Measurements from ENCODE around the gene SLC16A3. TPM values are rescaled to one million over a fixed set of nuclear protein-coding genes. Genes with fewer than 3 reads are reported as not detected.
"Not testable (repeated sequence)": the region's sequence is repeated elsewhere in the genome, so short reads cannot be mapped to it uniquely, and the experiment has no call there.

SLC16A3 gene
- total RNA-seq, 1 donor from 2014 or later = 115 TPM

DNA sequence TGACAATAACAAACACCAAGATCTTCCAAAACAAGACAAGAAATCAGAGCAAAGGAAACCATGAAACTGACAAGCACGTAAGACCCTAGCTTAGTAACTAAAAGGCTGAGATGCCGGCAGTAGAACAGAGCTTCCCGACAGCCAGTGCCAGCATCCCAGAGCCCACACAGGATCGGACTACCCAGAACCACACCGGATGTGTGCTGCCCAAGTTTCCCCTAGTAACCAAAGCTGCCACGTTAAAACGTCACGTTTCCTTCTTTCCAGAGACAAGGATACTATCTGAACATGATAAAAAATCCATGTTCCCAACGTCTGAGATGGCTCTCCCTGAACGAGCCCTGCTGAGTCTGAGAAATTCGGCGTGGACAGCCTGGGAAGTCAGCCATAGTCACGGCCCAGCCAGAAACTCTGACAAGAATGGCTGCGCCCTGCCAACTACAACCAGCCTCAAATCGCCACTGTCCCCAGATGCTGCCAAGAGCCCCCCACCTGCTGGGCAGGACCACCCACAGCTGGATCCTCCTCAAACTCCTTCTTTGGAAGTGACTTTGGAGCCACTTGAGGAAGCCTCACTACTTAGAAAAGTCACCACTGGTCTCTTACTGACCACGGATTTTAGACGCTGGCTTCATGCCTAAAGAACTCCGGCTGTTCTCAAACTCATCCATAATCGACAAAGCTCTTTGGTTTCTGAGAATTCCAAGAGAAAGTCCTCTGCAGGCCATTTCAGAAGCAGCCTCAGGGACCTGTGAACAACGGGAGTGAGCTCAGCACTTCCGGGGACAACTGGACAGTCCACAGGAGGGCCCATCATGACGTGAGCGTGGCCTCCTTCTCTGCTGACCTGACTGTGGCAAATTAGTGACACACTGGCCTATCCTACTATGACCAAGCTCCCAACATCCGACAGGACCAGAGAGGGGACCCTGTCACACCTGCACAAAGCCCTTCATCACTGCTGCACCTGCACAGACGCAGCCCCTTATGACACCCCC is 32.9 kb upstream of the SLC16A3 start:
- Mint-ChIP-seq H3K27me3 (ENCODE audit: insufficient read depth) (peaks cover 2% of the 10 kb centered on the region), H3K4me3 (no peak overlapping the region), H3K36me3 (ENCODE audit: low read depth) (peaks cover 42% of the 10 kb centered on the region), H3K4me1 (ENCODE audit: low read depth) (peaks cover 45% of the 10 kb centered on the region), H3K9me3 (no peaks in the 10 kb centered on the region), H3K27ac (no peak overlapping the region)
- intact Hi-C loops (cut with micrococcal nuclease) = no loop called here
- DNase-seq (ENCODE audit: low spot score) = no peak

DNA sequence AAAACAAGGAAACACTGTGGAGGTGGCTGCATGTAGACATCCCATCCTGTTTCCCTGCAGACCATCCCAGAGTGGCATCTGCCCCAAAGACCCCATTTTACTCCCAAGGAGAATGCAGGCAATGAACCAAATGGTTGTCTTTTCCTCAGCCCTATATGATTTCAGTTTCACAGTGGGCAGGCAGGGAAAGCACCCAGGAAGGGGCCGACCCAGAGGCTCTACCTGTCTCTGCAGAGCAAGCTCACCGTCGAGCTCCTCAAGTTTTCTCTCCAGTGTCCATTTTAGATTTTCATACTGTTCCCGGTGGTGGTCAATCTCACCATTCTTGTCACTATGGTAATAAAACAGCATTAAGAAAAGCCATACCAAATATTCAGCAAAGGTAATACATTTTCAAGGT is 30.8 kb upstream of the SLC16A3 start:
- DNase-seq (ENCODE audit: low spot score) = peak; percentile 28
- intact Hi-C loops (cut with micrococcal nuclease) = no loop called here
- Mint-ChIP-seq H3K27ac (peak overlapping the region; percentile 59), H3K4me3 (peak overlapping the region; percentile 59), H3K36me3 (ENCODE audit: low read depth) (peaks cover 38% of the 10 kb centered on the region), H3K4me1 (ENCODE audit: low read depth) (peaks cover 55% of the 10 kb centered on the region), H3K27me3 (ENCODE audit: insufficient read depth) (peaks cover 2% of the 10 kb centered on the region), H3K9me3 (no peaks in the 10 kb centered on the region)

DNA sequence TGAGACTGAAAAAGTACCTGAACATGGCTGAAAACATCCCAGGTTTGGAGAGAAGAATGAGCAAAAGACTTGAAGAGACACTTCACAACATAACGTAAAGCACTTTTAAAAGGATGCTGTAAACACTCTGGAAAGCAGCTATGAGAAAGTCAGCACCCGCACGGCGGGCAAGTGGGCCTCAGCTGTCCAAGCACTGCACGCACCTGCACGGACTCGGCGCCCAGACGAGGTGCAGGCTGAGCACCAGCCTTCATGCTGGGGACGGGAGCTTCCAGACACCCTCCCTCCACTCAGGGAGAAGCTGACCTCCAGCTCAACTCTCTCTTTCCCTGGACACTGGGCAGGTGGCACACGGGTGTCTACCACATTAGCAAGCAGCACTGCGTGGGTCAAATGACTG is 29.3 kb upstream of the SLC16A3 start:
- H3K36me3 Mint-ChIP-seq (ENCODE audit: low read depth) = peaks cover 29% of the 10 kb centered on the region
- no peak for DNase-seq (ENCODE audit: low spot score)
- peaks cover 50% of the 10 kb centered on the region for H3K4me1 Mint-ChIP-seq (ENCODE audit: low read depth)
- peaks cover 2% of the 10 kb centered on the region for H3K27me3 Mint-ChIP-seq (ENCODE audit: insufficient read depth)
- H3K27ac Mint-ChIP-seq = peak overlapping the region; percentile 52
- intact Hi-C loops (cut with micrococcal nuclease) = no loop called here
- H3K4me3 Mint-ChIP-seq = no peak overlapping the region
- no peaks in the 10 kb centered on the region for H3K9me3 Mint-ChIP-seq

DNA sequence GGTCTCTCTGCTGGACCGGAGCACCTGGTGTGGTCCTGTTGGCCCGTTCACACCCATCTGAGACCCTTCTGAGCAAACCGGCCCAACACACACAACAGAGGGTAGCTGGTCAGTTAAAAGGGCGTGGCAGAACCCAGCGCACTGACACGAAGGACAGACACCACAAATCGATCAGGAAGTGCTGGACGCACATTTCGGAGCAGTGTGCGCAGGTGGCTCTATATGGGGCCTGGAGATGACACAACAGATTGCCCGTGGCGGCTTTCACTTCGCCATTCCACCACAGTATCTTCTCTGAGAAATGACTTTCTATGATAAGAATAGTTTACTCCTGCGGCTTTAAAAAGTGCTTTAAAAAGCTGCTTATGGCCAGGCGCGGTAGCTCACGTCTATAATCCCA is 28.7 kb upstream of the SLC16A3 start:
- Mint-ChIP-seq H3K4me3 (peak overlapping the region; percentile 37), H3K9me3 (no peaks in the 10 kb centered on the region), H3K27ac (peak overlapping the region; percentile 77), H3K4me1 (ENCODE audit: low read depth) (peaks cover 55% of the 10 kb centered on the region), H3K36me3 (ENCODE audit: low read depth) (peaks cover 28% of the 10 kb centered on the region), H3K27me3 (ENCODE audit: insufficient read depth) (peaks cover 2% of the 10 kb centered on the region)
- DNase-seq (ENCODE audit: low spot score) = no peak
- intact Hi-C loops (cut with micrococcal nuclease) = loop anchor here (10.0 kb wide), 1 partner anchor 75 kb away; no protein-coding TSS in a partner anchor

DNA sequence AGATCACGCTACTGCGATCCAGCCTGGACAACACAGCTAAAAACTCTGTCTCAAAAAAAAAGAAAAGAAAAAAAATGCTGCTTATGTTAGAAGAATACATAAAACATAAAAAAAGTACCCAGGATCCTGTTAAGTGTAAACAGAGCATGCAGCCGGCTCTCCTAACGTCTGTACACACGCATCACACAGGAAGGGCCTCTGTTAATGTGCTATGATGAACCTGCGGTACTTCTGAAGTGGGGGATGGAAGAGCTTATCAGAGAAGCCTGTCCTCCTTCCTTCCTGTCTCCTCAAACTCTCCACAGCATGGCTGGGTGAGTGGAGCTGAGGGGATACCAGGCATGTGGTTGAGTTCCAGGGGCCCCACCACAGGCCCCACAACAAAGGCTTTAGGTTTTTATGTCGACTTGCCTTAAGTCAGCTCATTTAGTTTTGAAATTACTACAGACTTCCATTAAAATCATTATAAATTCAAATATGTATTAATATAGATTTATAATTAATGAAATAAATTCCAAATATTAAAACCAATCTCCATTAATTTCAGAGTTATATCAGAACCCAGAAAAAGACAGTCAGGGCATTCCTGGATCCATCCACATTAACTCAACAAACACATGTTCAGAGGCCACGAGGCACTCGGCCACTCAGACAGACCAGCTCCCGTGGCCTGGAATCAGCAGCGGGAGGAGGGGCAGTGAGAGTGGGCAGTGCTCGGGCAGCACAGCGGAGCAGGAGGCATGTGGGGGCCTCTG is 27.9 kb upstream of the SLC16A3 start:
- H3K4me1 Mint-ChIP-seq (ENCODE audit: low read depth) = peaks cover 63% of the 10 kb centered on the region
- H3K27ac Mint-ChIP-seq = peak overlapping the region; percentile 77
- no peaks in the 10 kb centered on the region for H3K9me3 Mint-ChIP-seq
- peak overlapping the region; percentile 37 for H3K4me3 Mint-ChIP-seq
- peaks cover 22% of the 10 kb centered on the region for H3K36me3 Mint-ChIP-seq (ENCODE audit: low read depth)
- DNase-seq (ENCODE audit: low spot score) = peak; percentile 60
- H3K27me3 Mint-ChIP-seq (ENCODE audit: insufficient read depth) = peaks cover 2% of the 10 kb centered on the region
- intact Hi-C loops (cut with micrococcal nuclease) = loop anchor here (10.0 kb wide), 1 partner anchor 76 kb away; no protein-coding TSS in a partner anchor

DNA sequence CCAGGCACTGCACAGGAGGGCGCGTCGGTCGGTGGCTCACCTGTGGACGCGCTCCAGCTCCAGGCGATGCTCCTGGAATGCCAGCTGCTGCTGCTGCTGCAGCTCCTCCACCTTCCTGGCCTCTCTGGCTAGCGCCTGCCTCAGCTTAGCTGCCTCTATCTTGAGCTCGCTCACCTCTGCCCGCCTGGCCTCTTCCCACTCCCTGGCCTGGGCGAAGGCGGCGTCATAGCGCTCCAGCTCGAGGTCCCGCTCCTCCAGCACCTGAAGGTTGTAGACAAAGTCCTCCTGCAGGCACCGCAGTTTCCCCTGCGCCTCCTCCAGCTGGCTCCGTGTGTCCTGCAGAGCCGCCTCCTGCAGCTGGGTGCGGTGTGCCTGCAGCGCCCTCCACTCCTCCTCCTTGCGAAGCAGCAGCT is 27.3 kb upstream of the SLC16A3 start:
- intact Hi-C loops (cut with micrococcal nuclease) = loop anchor here (10.0 kb wide), 1 partner anchor 77 kb away; no protein-coding TSS in a partner anchor
- no peak overlapping the region for H3K27ac Mint-ChIP-seq
- H3K9me3 Mint-ChIP-seq = no peaks in the 10 kb centered on the region
- H3K27me3 Mint-ChIP-seq (ENCODE audit: insufficient read depth) = peaks cover 2% of the 10 kb centered on the region
- no peak for DNase-seq (ENCODE audit: low spot score)
- peaks cover 18% of the 10 kb centered on the region for H3K36me3 Mint-ChIP-seq (ENCODE audit: low read depth)
- peaks cover 69% of the 10 kb centered on the region for H3K4me1 Mint-ChIP-seq (ENCODE audit: low read depth)
- no peak overlapping the region for H3K4me3 Mint-ChIP-seq

DNA sequence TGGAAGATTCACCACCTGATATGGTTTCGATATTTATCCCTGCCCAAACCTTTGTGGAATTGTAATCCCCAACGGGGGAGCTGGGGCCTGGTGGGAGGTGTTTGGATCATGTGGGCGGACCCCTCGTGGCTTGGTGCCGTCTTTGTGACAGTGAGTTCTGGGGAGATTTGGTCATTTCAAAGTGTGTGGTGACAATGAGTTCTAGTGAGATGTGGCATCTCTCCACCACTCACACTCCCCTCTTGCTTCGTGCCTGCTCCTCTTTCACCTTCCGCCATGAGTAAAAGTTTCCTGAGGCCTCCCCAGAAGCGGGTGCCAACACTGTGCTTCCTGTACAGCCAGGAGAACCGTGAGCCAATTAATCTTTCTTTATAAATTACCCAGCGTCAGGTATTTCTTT is 25.9 kb upstream of the SLC16A3 start:
- Mint-ChIP-seq H3K36me3 (ENCODE audit: low read depth) (peaks cover 13% of the 10 kb centered on the region), H3K27ac (no peak overlapping the region), H3K9me3 (no peaks in the 10 kb centered on the region), H3K4me3 (no peak overlapping the region), H3K27me3 (ENCODE audit: insufficient read depth) (peaks cover 2% of the 10 kb centered on the region), H3K4me1 (ENCODE audit: low read depth) (peaks cover 70% of the 10 kb centered on the region)
- DNase-seq (ENCODE audit: low spot score) = no peak
- intact Hi-C loops (cut with micrococcal nuclease) = loop anchor here (10.0 kb wide), 1 partner anchor 78 kb away; no protein-coding TSS in a partner anchor

DNA sequence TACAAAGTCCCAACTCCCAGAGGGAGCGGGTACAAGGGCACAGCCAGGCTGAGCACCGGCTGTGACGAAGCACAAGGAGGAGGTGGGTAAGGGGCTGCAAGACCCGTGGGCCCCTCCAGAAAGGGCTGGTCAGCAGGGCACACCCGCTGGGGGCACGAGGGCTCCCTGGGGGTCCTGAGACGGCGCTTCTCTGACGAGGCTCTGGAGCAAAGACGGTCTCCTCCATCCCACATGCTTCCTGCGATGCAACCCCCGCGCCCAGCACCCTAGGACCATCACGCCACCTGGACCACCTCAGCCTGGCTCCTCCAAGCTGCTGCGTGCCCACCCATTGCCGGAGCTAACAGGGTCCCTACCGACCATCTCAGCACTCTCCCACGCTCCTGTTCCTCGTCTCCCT is 24.9 kb upstream of the SLC16A3 start:
- Mint-ChIP-seq H3K36me3 (ENCODE audit: low read depth) (peaks cover 6% of the 10 kb centered on the region), H3K4me1 (ENCODE audit: low read depth) (peaks cover 64% of the 10 kb centered on the region), H3K4me3 (no peak overlapping the region), H3K27me3 (ENCODE audit: insufficient read depth) (peaks cover 2% of the 10 kb centered on the region), H3K27ac (no peak overlapping the region), H3K9me3 (no peaks in the 10 kb centered on the region)
- no peak for DNase-seq (ENCODE audit: low spot score)
- intact Hi-C loops (cut with micrococcal nuclease) = loop anchor here (10.0 kb wide), 1 partner anchor 79 kb away; no protein-coding TSS in a partner anchor

DNA sequence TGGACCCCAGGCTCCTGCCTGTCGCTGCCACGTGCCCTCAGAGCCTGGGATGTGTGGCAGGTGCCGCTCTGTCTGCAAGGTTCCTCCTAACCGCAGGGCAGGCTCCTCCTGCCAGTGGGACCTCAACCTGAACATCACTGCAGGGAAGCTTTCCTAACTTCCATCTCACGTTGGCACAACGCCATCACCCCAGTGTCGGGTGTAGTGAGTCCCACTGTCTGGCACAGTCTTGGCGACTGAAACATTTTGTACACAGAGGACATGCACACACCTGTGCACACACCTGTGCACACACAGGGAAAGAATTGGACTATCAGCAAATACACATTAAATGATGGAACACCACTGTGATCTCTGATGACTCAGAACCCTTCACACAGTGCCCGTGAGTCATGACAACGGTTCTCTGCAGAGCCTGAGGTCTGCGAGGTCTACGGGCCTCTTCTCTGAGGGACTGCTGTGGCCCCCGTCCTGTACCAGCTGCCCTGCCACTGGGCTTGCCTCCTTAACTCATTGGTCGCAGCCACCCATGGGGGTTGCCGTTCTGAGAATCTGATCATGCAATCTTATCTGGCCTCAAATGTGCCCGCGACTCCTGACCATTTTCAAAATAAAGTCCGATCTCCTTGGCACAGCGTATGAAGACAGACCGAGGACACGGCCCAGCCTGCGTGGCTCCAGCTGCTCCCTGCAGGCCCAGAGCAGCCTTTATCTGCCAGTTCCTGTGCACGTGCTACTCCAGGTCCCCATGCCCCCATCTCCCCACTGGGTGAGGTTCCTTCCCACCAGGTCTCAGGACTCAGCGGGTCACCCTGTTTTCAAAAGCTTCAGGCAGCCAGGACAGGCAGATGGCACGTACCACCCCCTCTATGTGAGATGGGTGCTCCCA is 23.8 kb upstream of the SLC16A3 start:
- intact Hi-C loops (cut with micrococcal nuclease) = loop anchor here (10.0 kb wide), 1 partner anchor 80 kb away; no protein-coding TSS in a partner anchor
- peak overlapping the region; percentile 94 for H3K27ac Mint-ChIP-seq
- H3K4me3 Mint-ChIP-seq = peak overlapping the region; percentile 63
- peaks cover 60% of the 10 kb centered on the region for H3K4me1 Mint-ChIP-seq (ENCODE audit: low read depth)
- H3K27me3 Mint-ChIP-seq (ENCODE audit: insufficient read depth) = no peaks in the 10 kb centered on the region
- H3K36me3 Mint-ChIP-seq (ENCODE audit: low read depth) = peaks cover 6% of the 10 kb centered on the region
- DNase-seq (ENCODE audit: low spot score) = no peak
- H3K9me3 Mint-ChIP-seq = no peaks in the 10 kb centered on the region

DNA sequence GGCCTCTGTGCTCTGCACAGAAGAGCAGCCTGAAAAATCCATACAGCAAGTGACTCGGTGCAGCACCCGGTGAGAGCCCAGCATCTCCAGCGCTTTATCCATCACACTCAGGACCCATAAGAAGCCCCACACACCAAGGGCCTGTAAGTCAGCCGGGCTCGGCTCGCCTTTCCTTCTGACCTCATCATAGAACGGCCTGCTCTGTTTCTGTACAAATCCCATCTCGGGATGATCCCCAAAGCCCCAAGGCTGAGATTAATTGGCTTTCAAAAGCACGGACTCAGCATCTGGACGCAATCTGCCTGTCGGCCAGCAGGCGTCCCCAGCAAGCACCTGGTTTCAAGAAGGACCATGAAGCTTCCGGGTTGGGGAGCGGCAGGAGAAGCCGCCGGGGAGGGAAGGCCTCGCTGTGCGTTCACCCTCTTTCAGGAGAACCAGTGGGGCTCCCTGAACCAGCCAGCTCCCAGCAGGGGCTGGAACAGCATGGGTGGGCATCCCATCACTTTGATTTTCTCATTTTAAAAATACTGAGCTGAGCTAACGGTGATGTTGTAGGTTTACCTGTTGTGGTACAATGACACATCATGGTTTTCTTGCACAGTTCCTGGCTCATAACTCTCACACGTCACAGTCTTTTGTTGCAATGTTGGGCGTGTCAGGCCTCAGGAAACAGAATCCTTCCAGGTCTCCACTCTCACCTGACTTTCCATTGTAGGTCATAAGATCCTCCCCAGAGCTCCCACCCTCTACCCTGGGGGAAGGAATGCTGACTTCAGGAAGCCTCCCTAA is 22.9 kb upstream of the SLC16A3 start:
- peaks cover 6% of the 10 kb centered on the region for H3K36me3 Mint-ChIP-seq (ENCODE audit: low read depth)
- no peaks in the 10 kb centered on the region for H3K9me3 Mint-ChIP-seq
- intact Hi-C loops (cut with micrococcal nuclease) = loop anchor here (1.0 to 10.0 kb wide), 3 partner anchors 22 to 115 kb away; no protein-coding TSS in a partner anchor
- peak overlapping the region; percentile 63 for H3K4me3 Mint-ChIP-seq
- peaks cover 53% of the 10 kb centered on the region for H3K4me1 Mint-ChIP-seq (ENCODE audit: low read depth)
- DNase-seq (ENCODE audit: low spot score) = peak; percentile 73
- H3K27ac Mint-ChIP-seq = peak overlapping the region; percentile 94
- H3K27me3 Mint-ChIP-seq (ENCODE audit: insufficient read depth) = no peaks in the 10 kb centered on the region

DNA sequence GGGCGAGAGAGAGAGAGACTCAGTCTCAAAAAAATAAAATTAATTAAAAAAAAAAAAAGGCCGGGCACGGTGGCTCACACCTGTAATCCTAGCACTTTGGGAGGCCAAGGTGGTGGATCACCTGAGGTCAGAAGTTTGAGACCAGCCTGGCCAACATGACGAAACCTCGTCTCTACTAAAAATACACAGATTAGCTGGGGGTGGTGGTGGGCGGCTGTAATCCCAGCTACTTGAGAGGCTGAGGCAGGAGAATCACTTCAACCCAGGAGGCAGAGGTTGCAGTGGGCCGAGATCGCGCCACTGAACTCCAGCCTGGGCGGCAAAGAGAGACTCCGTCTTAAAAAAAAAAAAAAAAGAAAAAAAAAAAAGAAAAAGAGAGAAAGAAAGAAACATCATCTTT is 18.2 kb upstream of the SLC16A3 start:
- H3K27ac Mint-ChIP-seq; DNase-seq (ENCODE audit: low spot score); H3K36me3 Mint-ChIP-seq (ENCODE audit: low read depth); H3K27me3 Mint-ChIP-seq (ENCODE audit: insufficient read depth); intact Hi-C loops (cut with micrococcal nuclease); H3K9me3 Mint-ChIP-seq: not testable (repeated sequence)
- H3K4me3 Mint-ChIP-seq = peak overlapping the region; percentile 26
- H3K4me1 Mint-ChIP-seq (ENCODE audit: low read depth) = peaks cover 47% of the 10 kb centered on the region
